Measurements from ENCODE around the gene SPTBN5. TPM values are rescaled to one million over a fixed set of nuclear protein-coding genes. Genes with fewer than 3 reads are reported as not detected.

SPTBN5 gene
- total RNA-seq, 1 experiment from 2014 or later = 0.69 TPM

GRCh38 chr15:41806291-41807181, 87.3 kb downstream of the SPTBN5 start:
- DNase-seq (ENCODE audit: low read depth) = no peak

GRCh38 chr15:41805711-41806110, 88.1 kb downstream of the SPTBN5 start:
- no peak for DNase-seq (ENCODE audit: low read depth)

- no peak for DNase-seq (ENCODE audit: low read depth)
Observed at GRCh38 chr15:41804916-41805666, 88.8 kb downstream of the SPTBN5 start.

- no peak for DNase-seq (ENCODE audit: low read depth)
Observed at GRCh38 chr15:41804361-41804760, 89.5 kb downstream of the SPTBN5 start.

DNA sequence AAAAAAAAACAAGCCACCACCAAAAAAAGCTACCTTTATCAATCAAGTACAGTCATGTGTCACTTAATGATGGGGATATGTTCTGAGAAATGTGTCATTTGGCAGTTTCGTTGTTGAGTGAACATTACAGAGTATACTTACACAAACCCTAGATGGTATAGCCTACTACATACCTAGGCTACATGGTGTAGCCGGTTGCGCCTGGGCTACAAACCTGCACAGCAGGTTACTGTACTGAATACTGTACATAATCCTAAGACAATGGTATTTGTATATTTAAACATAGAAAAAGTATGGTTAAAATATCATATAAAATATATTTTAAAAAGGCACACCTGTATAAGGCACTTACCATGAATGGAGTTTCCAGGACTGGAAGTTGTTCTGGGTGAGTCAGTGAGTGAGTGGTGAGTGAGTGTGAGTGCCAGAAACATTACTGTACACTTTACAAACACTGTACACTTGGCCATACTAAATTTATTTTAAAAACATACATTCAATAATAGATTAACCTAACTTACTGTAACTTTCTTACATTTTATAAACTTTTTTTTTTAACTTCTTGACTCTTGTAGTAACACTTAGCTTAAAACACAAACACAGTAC, 91.9 kb downstream of the SPTBN5 start:
- DNase-seq (ENCODE audit: low read depth) = peak; percentile 29

DNA sequence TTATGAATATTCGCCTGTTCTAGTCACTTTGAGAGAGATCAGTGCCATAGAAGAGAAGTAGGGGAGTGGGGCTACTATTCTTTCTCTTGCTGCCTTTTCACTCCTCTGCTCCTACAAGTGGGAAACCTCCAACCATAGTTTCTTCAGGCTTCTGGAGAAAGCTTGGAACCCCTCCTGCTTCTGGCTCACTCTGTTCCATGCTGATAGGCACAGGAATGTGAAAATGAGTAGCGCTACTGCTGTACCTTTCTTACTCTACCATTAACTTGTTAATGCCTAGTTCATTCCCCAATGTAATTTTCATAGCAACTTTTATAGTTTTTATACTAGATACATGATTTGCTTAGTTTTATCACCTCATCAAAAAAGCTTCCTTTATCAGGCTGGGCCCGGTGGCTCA, 92.7 kb downstream of the SPTBN5 start:
- no peak for DNase-seq (ENCODE audit: low read depth)

- no peak for DNase-seq (ENCODE audit: low read depth)
Observed at GRCh38 chr15:41799488-41799805, 94.4 kb downstream of the SPTBN5 start.

- DNase-seq (ENCODE audit: low read depth) = no peak
Observed at GRCh38 chr15:41798607-41799487, 95.0 kb downstream of the SPTBN5 start.

Other genes starting within 250 kb of the SPTBN5 start
- 18.4 and 40.7 TPM in 2 replicates for gene MGA, start 233.6 kb downstream of the SPTBN5 start, total RNA-seq (2014; rRNA removed)
- gene MAPKBP1, start 119.6 kb downstream of the SPTBN5 start, total RNA-seq (2014; rRNA removed) = 18.3 and 20.7 TPM in 2 replicates
- gene JMJD7, start 66.0 kb downstream of the SPTBN5 start, total RNA-seq (2014; rRNA removed) = 3.7 and 5.7 TPM in 2 replicates
- 1.2 and 1.3 TPM in 2 replicates for gene PLA2G4B, start 55.2 kb downstream of the SPTBN5 start, total RNA-seq (2014; rRNA removed)
- 19.8 and 20.6 TPM in 2 replicates for gene EHD4, start 78.5 kb upstream of the SPTBN5 start, total RNA-seq (2014; rRNA removed)
- gene PLA2G4E, start 127.0 kb upstream of the SPTBN5 start, total RNA-seq (2014; rRNA removed) = not detected in 2 replicates
- not detected in 2 replicates for gene PLA2G4D, start 200.5 kb upstream of the SPTBN5 start, total RNA-seq (2014; rRNA removed)